Measurements from ENCODE around the gene RTKN.
A peak's percentile ranks its signal among the peaks of the same experiment; 100 is the strongest.

Gene RTKN

DNA sequence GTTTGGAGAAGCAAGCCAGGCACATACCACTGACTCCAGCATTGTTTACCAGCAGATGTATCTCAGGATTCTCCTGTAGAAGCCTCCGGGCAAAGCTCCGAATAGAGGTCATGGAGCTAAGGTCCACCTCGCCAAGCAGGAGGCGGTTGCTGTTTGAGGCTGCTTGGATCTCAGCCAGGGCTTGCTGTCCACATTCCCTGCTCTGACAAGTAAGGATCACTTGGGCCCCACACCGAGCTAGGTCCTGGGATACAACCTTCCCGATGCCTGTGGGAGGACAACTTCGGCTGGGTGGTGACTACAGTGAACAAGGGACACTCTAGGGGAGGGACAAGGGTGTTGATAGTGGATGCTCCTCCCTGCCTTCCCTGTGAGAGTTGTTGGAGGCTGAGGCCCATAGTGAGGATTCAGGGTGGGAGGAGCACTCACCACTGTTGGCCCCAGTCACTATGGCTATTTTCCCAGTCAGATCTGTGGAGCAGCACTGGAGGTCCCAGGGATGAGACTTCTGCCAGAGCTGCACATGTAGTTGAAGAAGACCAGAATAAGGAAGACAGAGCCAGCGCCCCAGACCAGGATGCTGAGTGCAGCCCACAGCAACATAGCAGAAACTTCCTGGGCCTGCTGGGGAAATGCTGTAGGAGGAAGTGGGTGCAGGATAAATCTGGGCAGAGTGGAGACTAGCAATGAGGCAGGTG, 28.6 kb downstream of the RTKN start:
- H3K9me3 ChIP-seq (ENCODE audit: control extremely low read depth in 1 of 5, control insufficient read depth in 4 of 5, insufficient read depth in 2 of 5, low read depth in 1 of 5, low read length in 4 of 5), result no peaks in the 10 kb centered on the region
- ChIA-PET CTCF (interaction anchor here (1.2 to 2.2 kb wide), 3 partner anchors 21 to 176 kb away, joined by 3 to 10 read pairs (median 8); partner anchors contain the start of gene INO80B), POLR2A (interaction anchor here (1.1 kb wide), 1 partner anchor 14 kb away, joined by 3 read pairs; no protein-coding TSS in a partner anchor)
- peaks cover 0 to 7% (median 0%) of the 10 kb centered on the region in 5 experiments for H3K27me3 ChIP-seq (replicated peaks in 2 of 5; ENCODE audit: control insufficient read depth in 4 of 5, insufficient read depth in 5 of 5, low read length in 4 of 5)
- DNase-seq, result peak in 1 of 3 donors; percentile 44
- H3K36me3 ChIP-seq (ENCODE audit: control insufficient read depth in 4 of 4, insufficient read depth in 4 of 4, low read length in 3 of 4), result no peaks in the 10 kb centered on the region
- H3K27ac ChIP-seq (ENCODE audit: insufficient read depth in 1 of 2, low read depth in 1 of 2, low read length in 2 of 2, poor library complexity in 1 of 2, severe bottlenecking in 2 of 2), result no peak overlapping the region
- WGBS (ENCODE audit: insufficient coverage), result 78% methylated on average over 5 of the region's 8 CpGs
- H3K4me3 ChIP-seq (ENCODE audit: control insufficient read depth in 1 of 7, extremely low read depth in 1 of 7, insufficient read depth in 4 of 7, low read depth in 2 of 7, low read length in 6 of 7), result no peak overlapping the region
- H3K4me1 ChIP-seq (ENCODE audit: control extremely low read depth in 1 of 4, control insufficient read depth in 4 of 4, insufficient read depth in 4 of 4, low read length in 3 of 4), result peaks cover 0 to 33% (median 25%) of the 10 kb centered on the region in 4 experiments

DNA sequence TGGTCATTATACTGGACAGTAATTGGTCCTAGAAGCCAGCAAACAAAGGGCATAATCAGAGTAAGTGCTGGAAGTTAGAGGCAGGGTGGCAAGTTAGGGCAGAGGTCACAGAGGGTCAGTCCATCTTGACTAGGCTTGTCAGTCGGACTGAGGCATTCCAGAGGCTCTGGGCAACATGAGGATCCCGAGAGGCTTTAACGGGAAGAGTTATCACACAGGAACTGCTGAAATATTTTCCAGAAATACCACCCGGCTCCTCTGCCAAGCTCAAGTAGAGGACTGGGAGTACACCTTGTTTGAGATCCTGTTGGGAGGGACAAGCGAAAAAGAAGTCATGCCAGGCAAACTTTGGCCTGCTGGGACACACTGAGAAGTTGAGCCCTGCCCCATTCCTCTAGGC, 34.1 kb downstream of the RTKN start:
- H3K9me3 ChIP-seq (ENCODE audit: control extremely low read depth in 1 of 5, control insufficient read depth in 4 of 5, insufficient read depth in 2 of 5, low read depth in 1 of 5, low read length in 4 of 5), result no peaks in the 10 kb centered on the region
- ChIA-PET CTCF (interaction anchor here (0.8 to 1.2 kb wide), 3 partner anchors 8 to 180 kb away, joined by 3 to 5 read pairs (median 5); no protein-coding TSS in a partner anchor), POLR2A (no interaction called here)
- H3K4me3 ChIP-seq (ENCODE audit: control insufficient read depth in 1 of 7, extremely low read depth in 1 of 7, insufficient read depth in 4 of 7, low read depth in 2 of 7, low read length in 6 of 7), result no peak overlapping the region
- no peaks in the 10 kb centered on the region for H3K36me3 ChIP-seq (ENCODE audit: control insufficient read depth in 4 of 4, insufficient read depth in 4 of 4, low read length in 3 of 4)
- peaks cover 0 to 3% (median 0%) of the 10 kb centered on the region in 4 experiments for H3K4me1 ChIP-seq (ENCODE audit: control extremely low read depth in 1 of 4, control insufficient read depth in 4 of 4, insufficient read depth in 4 of 4, low read length in 3 of 4)
- H3K27ac ChIP-seq (ENCODE audit: insufficient read depth in 1 of 2, low read depth in 1 of 2, low read length in 2 of 2, poor library complexity in 1 of 2, severe bottlenecking in 2 of 2), result no peak overlapping the region
- no peak for DNase-seq
- 100% methylated on average over 5 of the region's 5 CpGs for WGBS (ENCODE audit: insufficient coverage)
- H3K27me3 ChIP-seq (replicated peaks in 2 of 5; ENCODE audit: control insufficient read depth in 4 of 5, insufficient read depth in 5 of 5, low read length in 4 of 5), result no peaks in the 10 kb centered on the region

DNA sequence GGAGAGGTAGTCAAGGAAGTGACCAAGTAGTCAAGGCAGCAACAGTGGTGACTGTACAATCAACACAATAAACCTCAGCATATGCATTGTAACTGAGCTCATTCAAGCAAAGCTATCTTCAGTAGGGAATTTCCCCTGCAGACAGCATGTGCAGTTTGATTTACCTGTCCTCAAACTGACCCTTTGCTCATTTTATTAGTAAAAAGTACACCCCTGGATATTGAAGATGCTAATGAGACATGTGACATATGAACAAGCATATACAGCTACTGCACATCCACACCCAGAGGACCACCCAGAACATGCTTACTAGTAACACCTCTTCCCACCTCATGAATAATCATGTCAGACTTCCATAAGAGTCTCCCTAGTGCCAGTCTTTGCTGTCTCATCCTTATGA, 35.7 kb downstream of the RTKN start:
- CTCF ChIA-PET, result no interaction called here
- H3K27me3 ChIP-seq (replicated peaks in 2 of 5; ENCODE audit: control insufficient read depth in 4 of 5, insufficient read depth in 5 of 5, low read length in 4 of 5), result no peaks in the 10 kb centered on the region

DNA sequence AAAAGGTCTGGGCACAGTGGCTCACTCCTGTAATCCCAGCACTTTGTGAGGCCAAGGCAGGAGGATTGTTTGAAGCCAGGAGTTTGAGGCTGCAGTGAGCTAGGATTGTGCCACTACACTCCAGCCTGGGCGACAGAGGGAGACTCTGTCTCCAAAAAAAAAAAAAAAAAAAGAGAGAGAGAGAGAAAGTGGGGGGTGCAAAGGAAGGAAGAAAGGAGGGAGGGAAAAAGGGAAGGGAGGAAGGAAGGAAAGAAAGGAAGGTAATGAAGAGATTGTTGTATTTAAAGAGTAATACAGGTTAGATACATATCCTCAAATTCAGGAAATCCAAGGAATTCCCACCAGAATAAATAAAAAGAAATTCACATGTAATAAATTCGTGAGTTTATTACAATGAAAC, 39.8 kb downstream of the RTKN start:
- no peak overlapping the region for H3K4me3 ChIP-seq (ENCODE audit: control insufficient read depth in 1 of 7, extremely low read depth in 1 of 7, insufficient read depth in 4 of 7, low read depth in 2 of 7, low read length in 6 of 7)
- POLR2A ChIA-PET, result no interaction called here

More for the DNA sequence above, 35.7 kb downstream of the RTKN start:
- no peak for DNase-seq
- POLR2A ChIA-PET, result no interaction called here
- H3K4me3 ChIP-seq (ENCODE audit: control insufficient read depth in 1 of 7, extremely low read depth in 1 of 7, insufficient read depth in 4 of 7, low read depth in 2 of 7, low read length in 6 of 7), result no peak overlapping the region
- no peak overlapping the region for H3K27ac ChIP-seq (ENCODE audit: insufficient read depth in 1 of 2, low read depth in 1 of 2, low read length in 2 of 2, poor library complexity in 1 of 2, severe bottlenecking in 2 of 2)
- peaks cover 0 to 3% (median 0%) of the 10 kb centered on the region in 4 experiments for H3K4me1 ChIP-seq (ENCODE audit: control extremely low read depth in 1 of 4, control insufficient read depth in 4 of 4, insufficient read depth in 4 of 4, low read length in 3 of 4)
- no peaks in the 10 kb centered on the region for H3K36me3 ChIP-seq (ENCODE audit: control insufficient read depth in 4 of 4, insufficient read depth in 4 of 4, low read length in 3 of 4)
- no peaks in the 10 kb centered on the region for H3K9me3 ChIP-seq (ENCODE audit: control extremely low read depth in 1 of 5, control insufficient read depth in 4 of 5, insufficient read depth in 2 of 5, low read depth in 1 of 5, low read length in 4 of 5)

DNA sequence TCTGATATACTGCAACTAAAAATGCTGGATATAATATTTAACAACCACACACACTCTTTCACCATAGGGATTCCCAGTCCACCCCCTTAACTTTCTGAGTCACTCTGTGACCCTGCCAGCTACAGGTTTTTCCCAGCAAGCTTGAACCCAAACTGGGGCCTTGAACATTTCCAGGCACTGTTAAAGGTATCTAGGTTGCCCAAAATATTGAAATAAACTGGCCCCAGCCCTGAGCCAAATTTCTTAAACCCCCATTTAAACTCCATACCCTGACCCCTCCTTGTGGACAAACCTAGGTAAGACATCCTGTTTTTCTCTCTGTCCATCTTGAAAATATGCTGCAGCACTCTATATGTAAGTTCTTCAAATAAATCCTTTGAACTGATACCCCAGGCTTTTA, 42.0 kb downstream of the RTKN start:
- Histone ChIP-seq H3K27ac (ENCODE audit: insufficient read depth in 1 of 2, low read depth in 1 of 2, low read length in 2 of 2, poor library complexity in 1 of 2, severe bottlenecking in 2 of 2) (no peak overlapping the region), H3K9me3 (ENCODE audit: control extremely low read depth in 1 of 5, control insufficient read depth in 4 of 5, insufficient read depth in 2 of 5, low read depth in 1 of 5, low read length in 4 of 5) (no peaks in the 10 kb centered on the region), H3K4me3 (ENCODE audit: control insufficient read depth in 1 of 7, extremely low read depth in 1 of 7, insufficient read depth in 4 of 7, low read depth in 2 of 7, low read length in 6 of 7) (no peak overlapping the region), H3K36me3 (ENCODE audit: control insufficient read depth in 4 of 4, insufficient read depth in 4 of 4, low read length in 3 of 4) (no peaks in the 10 kb centered on the region), H3K27me3 (replicated peaks in 2 of 5; ENCODE audit: control insufficient read depth in 4 of 5, insufficient read depth in 5 of 5, low read length in 4 of 5) (no peaks in the 10 kb centered on the region), H3K4me1 (ENCODE audit: control extremely low read depth in 1 of 4, control insufficient read depth in 4 of 4, insufficient read depth in 4 of 4, low read length in 3 of 4) (no peaks in the 10 kb centered on the region)
- DNase-seq, result peak; percentile 53 to 70 (median 64)
- POLR2A ChIA-PET, result no interaction called here
- CTCF ChIA-PET, result interaction anchor here (0.6 to 4.0 kb wide), 8 partner anchors 9 to 574 kb away, joined by 3 to 29 read pairs (median 4); no protein-coding TSS in a partner anchor

More for the DNA sequence above, 39.8 kb downstream of the RTKN start:
- DNase-seq, result no peak
- H3K27ac ChIP-seq (ENCODE audit: insufficient read depth in 1 of 2, low read depth in 1 of 2, low read length in 2 of 2, poor library complexity in 1 of 2, severe bottlenecking in 2 of 2), result no peak overlapping the region
- H3K9me3 ChIP-seq (ENCODE audit: control extremely low read depth in 1 of 5, control insufficient read depth in 4 of 5, insufficient read depth in 2 of 5, low read depth in 1 of 5, low read length in 4 of 5), result no peaks in the 10 kb centered on the region
- no peaks in the 10 kb centered on the region for H3K27me3 ChIP-seq (replicated peaks in 2 of 5; ENCODE audit: control insufficient read depth in 4 of 5, insufficient read depth in 5 of 5, low read length in 4 of 5)
- no peaks in the 10 kb centered on the region for H3K36me3 ChIP-seq (ENCODE audit: control insufficient read depth in 4 of 4, insufficient read depth in 4 of 4, low read length in 3 of 4)
- WGBS (ENCODE audit: insufficient coverage), result 71% methylated on average over 1 of the region's 2 CpGs
- peaks cover 0 to 2% (median 0%) of the 10 kb centered on the region in 4 experiments for H3K4me1 ChIP-seq (ENCODE audit: control extremely low read depth in 1 of 4, control insufficient read depth in 4 of 4, insufficient read depth in 4 of 4, low read length in 3 of 4)
- CTCF ChIA-PET, result interaction anchor here (1.3 to 4.0 kb wide), 6 partner anchors 8 to 130 kb away, joined by 4 to 29 read pairs (median 6); partner anchors contain the start of gene C2orf81

DNA sequence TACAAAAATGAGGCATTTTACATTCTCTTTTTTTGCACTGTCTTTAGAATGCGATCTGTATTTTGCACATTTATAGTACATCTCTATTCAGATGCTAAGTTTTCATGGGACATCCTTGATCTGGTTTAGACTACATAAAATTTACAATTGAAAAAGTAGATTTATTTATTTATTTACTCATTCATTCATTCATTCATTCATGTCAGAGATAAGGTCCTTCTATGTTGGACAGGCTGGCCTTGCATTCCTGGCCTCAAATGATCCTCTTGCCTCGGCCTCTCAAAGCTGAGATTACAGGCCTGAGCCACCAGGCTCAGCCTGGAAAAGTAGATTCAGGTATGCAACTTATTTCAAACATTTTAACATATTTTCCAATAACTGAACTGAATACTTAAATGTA, 45.6 kb downstream of the RTKN start:
- CTCF ChIA-PET, result no interaction called here
- peaks cover 0 to 9% (median 3%) of the 10 kb centered on the region in 4 experiments for H3K4me1 ChIP-seq (ENCODE audit: control extremely low read depth in 1 of 4, control insufficient read depth in 4 of 4, insufficient read depth in 4 of 4, low read length in 3 of 4)
- no peak overlapping the region for H3K4me3 ChIP-seq (ENCODE audit: control insufficient read depth in 1 of 7, extremely low read depth in 1 of 7, insufficient read depth in 4 of 7, low read depth in 2 of 7, low read length in 6 of 7)
- no peak overlapping the region for H3K27ac ChIP-seq (ENCODE audit: insufficient read depth in 1 of 2, low read depth in 1 of 2, low read length in 2 of 2, poor library complexity in 1 of 2, severe bottlenecking in 2 of 2)
- no CpG with 5 or more reads among the region's 2 CpGs for WGBS (ENCODE audit: insufficient coverage)
- POLR2A ChIA-PET, result no interaction called here
- DNase-seq, result no peak
- no peaks in the 10 kb centered on the region for H3K27me3 ChIP-seq (replicated peaks in 2 of 5; ENCODE audit: control insufficient read depth in 4 of 5, insufficient read depth in 5 of 5, low read length in 4 of 5)
- H3K9me3 ChIP-seq (ENCODE audit: control extremely low read depth in 1 of 5, control insufficient read depth in 4 of 5, insufficient read depth in 2 of 5, low read depth in 1 of 5, low read length in 4 of 5), result no peaks in the 10 kb centered on the region
- H3K36me3 ChIP-seq (ENCODE audit: control insufficient read depth in 4 of 4, insufficient read depth in 4 of 4, low read length in 3 of 4), result no peaks in the 10 kb centered on the region

DNA sequence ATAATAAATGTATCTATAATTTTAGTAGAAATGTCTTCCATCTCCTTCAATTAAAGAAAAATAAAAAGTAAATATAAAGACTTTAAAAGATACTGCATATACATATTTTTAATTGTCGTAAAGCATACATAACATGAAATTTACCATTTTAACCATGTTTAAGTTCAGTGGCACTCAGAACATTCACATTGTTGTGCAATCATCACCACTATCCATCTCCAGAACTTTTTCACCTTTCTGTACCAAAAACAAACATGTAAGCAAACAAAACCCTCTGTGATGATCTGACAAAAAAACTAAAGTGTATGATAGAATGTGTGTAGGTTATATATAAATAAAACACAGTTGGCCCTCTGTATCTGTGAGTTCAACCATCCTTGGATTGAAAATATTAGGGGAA, 48.2 kb downstream of the RTKN start:
- Histone ChIP-seq H3K27me3 (replicated peaks in 2 of 5; ENCODE audit: control insufficient read depth in 4 of 5, insufficient read depth in 5 of 5, low read length in 4 of 5) (no peaks in the 10 kb centered on the region), H3K4me1 (ENCODE audit: control extremely low read depth in 1 of 4, control insufficient read depth in 4 of 4, insufficient read depth in 4 of 4, low read length in 3 of 4) (peaks cover 11 to 19% (median 14%) of the 10 kb centered on the region in 4 experiments), H3K27ac (ENCODE audit: insufficient read depth in 1 of 2, low read depth in 1 of 2, low read length in 2 of 2, poor library complexity in 1 of 2, severe bottlenecking in 2 of 2) (no peak overlapping the region), H3K9me3 (ENCODE audit: control extremely low read depth in 1 of 5, control insufficient read depth in 4 of 5, insufficient read depth in 2 of 5, low read depth in 1 of 5, low read length in 4 of 5) (no peaks in the 10 kb centered on the region), H3K4me3 (ENCODE audit: control insufficient read depth in 1 of 7, extremely low read depth in 1 of 7, insufficient read depth in 4 of 7, low read depth in 2 of 7, low read length in 6 of 7) (no peak overlapping the region), H3K36me3 (ENCODE audit: control insufficient read depth in 4 of 4, insufficient read depth in 4 of 4, low read length in 3 of 4) (no peaks in the 10 kb centered on the region)
- WGBS (ENCODE audit: insufficient coverage), result no CpG with 5 or more reads among the region's 1 CpG
- CTCF ChIA-PET, result interaction anchor here (1.1 kb wide), 1 partner anchor 41 kb away, joined by 4 read pairs; no protein-coding TSS in a partner anchor
- DNase-seq, result no peak
- POLR2A ChIA-PET, result no interaction called here
